ENCODE measurements around the gene USF1.

USF1 gene

GRCh38 chr1:161081519-161081918 is 35.7 kb upstream of the USF1 start:
- Histone ChIP-seq H3K4me1 (ENCODE audit: control insufficient read depth, insufficient read depth, low read depth, low read length) (peaks cover 23% of the 10 kb centered on the region), H2AK5ac (ENCODE audit: low read length, severe bottlenecking) (no peak overlapping the region), H2BK5ac (ENCODE audit: low read depth, low read length, poor library complexity, severe bottlenecking) (no peak overlapping the region), H2BK120ac (ENCODE audit: low read depth, low read length) (no peak overlapping the region), H2BK12ac (ENCODE audit: low read length in 2 of 2) (peak overlapping the region in 1 of 2 experiments; percentile 12), H3K9ac (ENCODE audit: low read length) (no peak overlapping the region), H3K36me3 (ENCODE audit: control insufficient read depth in 1 of 2, insufficient read depth in 2 of 2, low read depth in 1 of 2, low read length in 2 of 2) (no peaks in the 10 kb centered on the region), H3K79me1 (replicated peaks; ENCODE audit: low read length, poor library complexity, severe bottlenecking) (no peaks in the 10 kb centered on the region), H2BK15ac (ENCODE audit: low read depth, poor library complexity, severe bottlenecking) (peak overlapping the region; percentile 36), H3K4me3 (ENCODE audit: insufficient read depth in 1 of 2, low read depth in 1 of 2, low read length in 2 of 2) (no peak overlapping the region), H3K9me3 (ENCODE audit: control insufficient read depth, low read length) (no peaks in the 10 kb centered on the region), H3K18ac (ENCODE audit: low read depth in 1 of 2, low read length in 2 of 2) (no peak overlapping the region), H3K14ac (ENCODE audit: low read length in 2 of 2) (no peak overlapping the region), H2AFZ (ENCODE audit: low read depth, low read length) (no peak overlapping the region), H3K27me3 (ENCODE audit: control insufficient read depth in 1 of 2, insufficient read depth in 1 of 2, low read length in 2 of 2) (no peaks in the 10 kb centered on the region), H4K8ac (ENCODE audit: low read length) (no peak overlapping the region), H3K27ac (ENCODE audit: low read length, poor library complexity, severe bottlenecking) (no peak overlapping the region), H4K91ac (ENCODE audit: low read length) (no peak overlapping the region), H3K4me2 (ENCODE audit: low read length, poor library complexity, severe bottlenecking) (no peak overlapping the region), H3K23ac (ENCODE audit: low read length in 2 of 2) (no peak overlapping the region), H3K4ac (ENCODE audit: low read depth in 1 of 2, low read length in 2 of 2) (no peak overlapping the region)
- WGBS = 76% methylated on average over 5 of the region's 5 CpGs
- no peak for DNase-seq

DNA sequence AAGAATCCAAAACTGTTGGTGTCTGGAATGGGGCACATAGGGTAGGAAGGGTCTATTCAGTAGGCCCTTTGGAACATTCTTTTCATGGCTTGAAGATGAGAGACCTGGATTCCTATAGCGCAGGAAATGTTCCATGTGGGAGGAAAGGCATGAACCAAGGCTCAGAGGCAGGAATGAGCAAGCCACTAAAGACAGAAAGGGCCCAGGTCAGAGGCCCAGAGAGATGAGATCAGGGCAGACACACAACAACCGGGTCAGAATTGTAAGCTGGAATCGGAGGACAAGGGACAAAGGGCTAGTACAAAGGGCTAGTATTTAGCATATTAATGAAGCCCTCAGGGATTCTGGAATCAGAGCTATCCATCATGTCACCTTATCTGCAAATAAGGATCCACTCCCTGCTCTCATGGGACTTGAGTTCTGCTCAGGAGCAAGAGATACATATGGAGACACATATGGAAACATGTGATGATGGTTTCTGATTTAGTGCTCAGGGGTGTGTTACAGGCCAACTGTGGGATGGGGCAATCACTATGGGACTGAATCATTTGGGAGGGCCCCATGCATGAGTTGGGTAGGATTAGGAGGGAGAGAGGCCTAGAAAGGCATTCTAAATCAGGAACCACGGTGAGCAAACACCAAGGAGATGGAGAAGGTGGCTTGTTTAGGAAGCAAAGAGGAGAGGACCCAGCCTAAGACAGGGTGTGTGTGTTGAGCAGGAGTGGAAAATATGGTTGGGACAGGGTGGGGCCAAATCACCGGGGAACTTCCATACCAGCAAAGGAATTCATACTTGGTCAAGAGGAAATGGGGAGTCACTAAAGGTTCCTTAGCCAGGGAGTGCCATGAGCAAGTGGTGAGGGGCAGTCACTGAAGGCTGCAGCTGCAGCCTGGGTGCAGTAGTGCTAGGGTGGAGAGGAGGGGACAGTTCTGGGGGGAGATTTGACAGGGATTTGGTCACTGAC is 34.9 kb upstream of the USF1 start:
- H2BK15ac ChIP-seq (ENCODE audit: low read depth, poor library complexity, severe bottlenecking) = peak overlapping the region; percentile 36
- no peak overlapping the region for H3K18ac ChIP-seq (ENCODE audit: low read depth in 1 of 2, low read length in 2 of 2)
- H3K4me3 ChIP-seq (ENCODE audit: insufficient read depth in 1 of 2, low read depth in 1 of 2, low read length in 2 of 2) = no peak overlapping the region
- H3K4ac ChIP-seq (ENCODE audit: low read depth in 1 of 2, low read length in 2 of 2) = no peak overlapping the region
- no peak overlapping the region for H3K9ac ChIP-seq (ENCODE audit: low read length)
- H2BK120ac ChIP-seq (ENCODE audit: low read depth, low read length) = no peak overlapping the region
- peak overlapping the region; percentile 67 for H4K91ac ChIP-seq (ENCODE audit: low read length)
- H3K36me3 ChIP-seq (ENCODE audit: control insufficient read depth in 1 of 2, insufficient read depth in 2 of 2, low read depth in 1 of 2, low read length in 2 of 2) = no peaks in the 10 kb centered on the region
- no peak overlapping the region for H3K4me2 ChIP-seq (ENCODE audit: low read length, poor library complexity, severe bottlenecking)
- no peak overlapping the region for H2AFZ ChIP-seq (ENCODE audit: low read depth, low read length)
- peak overlapping the region in 1 of 2 experiments; percentile 10 for H3K14ac ChIP-seq (ENCODE audit: low read length in 2 of 2)
- H3K9me3 ChIP-seq (ENCODE audit: control insufficient read depth, low read length) = no peaks in the 10 kb centered on the region
- no peak overlapping the region for H2AK5ac ChIP-seq (ENCODE audit: low read length, severe bottlenecking)
- no peak overlapping the region for H2BK5ac ChIP-seq (ENCODE audit: low read depth, low read length, poor library complexity, severe bottlenecking)
- peaks cover 23% of the 10 kb centered on the region for H3K4me1 ChIP-seq (ENCODE audit: control insufficient read depth, insufficient read depth, low read depth, low read length)
- no peaks in the 10 kb centered on the region for H3K27me3 ChIP-seq (ENCODE audit: control insufficient read depth in 1 of 2, insufficient read depth in 1 of 2, low read length in 2 of 2)
- no peaks in the 10 kb centered on the region for H3K79me1 ChIP-seq (replicated peaks; ENCODE audit: low read length, poor library complexity, severe bottlenecking)
- no peak overlapping the region for H3K23ac ChIP-seq (ENCODE audit: low read length in 2 of 2)
- no peak overlapping the region for H3K27ac ChIP-seq (ENCODE audit: low read length, poor library complexity, severe bottlenecking)
- 67% methylated on average over 4 of the region's 5 CpGs for WGBS
- no peak for DNase-seq
- H2BK12ac ChIP-seq (ENCODE audit: low read length in 2 of 2) = no peak overlapping the region
- H4K8ac ChIP-seq (ENCODE audit: low read length) = no peak overlapping the region

DNA sequence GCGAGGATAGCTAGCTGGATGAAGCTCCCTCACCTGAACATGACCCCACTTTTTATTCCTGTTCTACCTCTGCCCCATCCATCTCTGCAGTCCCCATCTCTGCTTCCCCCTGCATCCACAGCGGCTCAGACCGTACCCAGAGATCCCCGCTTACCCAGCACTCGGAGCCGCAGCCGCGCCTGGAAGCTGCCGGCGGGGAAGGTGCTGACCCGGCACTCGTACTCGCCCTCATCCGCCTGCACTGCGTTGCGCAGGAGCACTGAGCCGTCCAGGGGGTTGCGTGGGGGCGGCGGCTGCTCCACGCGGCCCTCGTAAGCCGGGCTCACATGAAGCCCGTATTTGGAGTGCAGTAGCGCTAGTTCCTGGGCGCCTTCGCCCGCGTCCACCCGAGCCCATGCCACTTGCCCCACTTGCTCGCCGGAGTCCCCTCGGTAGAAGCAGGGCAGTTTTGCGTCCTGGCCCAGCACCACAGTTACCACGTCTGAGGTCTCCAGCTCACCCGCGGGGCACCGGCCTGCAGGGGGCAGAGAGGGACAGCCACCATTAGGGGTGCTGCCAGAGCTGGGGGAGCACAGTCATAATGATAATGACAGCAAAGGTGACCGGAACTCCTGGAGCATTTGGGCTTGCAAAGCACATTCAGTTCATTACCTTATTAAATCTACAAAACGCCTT is 33.8 kb upstream of the USF1 start:
- 91% methylated on average over 41 of the region's 41 CpGs for WGBS
- Histone ChIP-seq H2AFZ (ENCODE audit: low read depth, low read length) (no peak overlapping the region), H3K27ac (ENCODE audit: low read length, poor library complexity, severe bottlenecking) (no peak overlapping the region), H3K36me3 (ENCODE audit: control insufficient read depth in 1 of 2, insufficient read depth in 2 of 2, low read depth in 1 of 2, low read length in 2 of 2) (no peaks in the 10 kb centered on the region), H3K23ac (ENCODE audit: low read length in 2 of 2) (no peak overlapping the region), H3K4me2 (ENCODE audit: low read length, poor library complexity, severe bottlenecking) (no peak overlapping the region), H2BK12ac (ENCODE audit: low read length in 2 of 2) (no peak overlapping the region), H3K4me1 (ENCODE audit: control insufficient read depth, insufficient read depth, low read depth, low read length) (peaks cover 13% of the 10 kb centered on the region), H3K9me3 (ENCODE audit: control insufficient read depth, low read length) (no peaks in the 10 kb centered on the region), H3K9ac (ENCODE audit: low read length) (no peak overlapping the region), H2BK15ac (ENCODE audit: low read depth, poor library complexity, severe bottlenecking) (peak overlapping the region; percentile 85), H3K79me1 (replicated peaks; ENCODE audit: low read length, poor library complexity, severe bottlenecking) (no peaks in the 10 kb centered on the region), H3K18ac (ENCODE audit: low read depth in 1 of 2, low read length in 2 of 2) (no peak overlapping the region), H3K4ac (ENCODE audit: low read depth in 1 of 2, low read length in 2 of 2) (no peak overlapping the region), H2BK120ac (ENCODE audit: low read depth, low read length) (no peak overlapping the region), H2BK5ac (ENCODE audit: low read depth, low read length, poor library complexity, severe bottlenecking) (no peak overlapping the region), H3K14ac (ENCODE audit: low read length in 2 of 2) (no peak overlapping the region), H4K8ac (ENCODE audit: low read length) (peak overlapping the region; percentile 55), H4K91ac (ENCODE audit: low read length) (no peak overlapping the region), H2AK5ac (ENCODE audit: low read length, severe bottlenecking) (no peak overlapping the region), H3K4me3 (ENCODE audit: insufficient read depth in 1 of 2, low read depth in 1 of 2, low read length in 2 of 2) (no peak overlapping the region), H3K27me3 (ENCODE audit: control insufficient read depth in 1 of 2, insufficient read depth in 1 of 2, low read length in 2 of 2) (no peaks in the 10 kb centered on the region)
- DNase-seq = no peak

DNA sequence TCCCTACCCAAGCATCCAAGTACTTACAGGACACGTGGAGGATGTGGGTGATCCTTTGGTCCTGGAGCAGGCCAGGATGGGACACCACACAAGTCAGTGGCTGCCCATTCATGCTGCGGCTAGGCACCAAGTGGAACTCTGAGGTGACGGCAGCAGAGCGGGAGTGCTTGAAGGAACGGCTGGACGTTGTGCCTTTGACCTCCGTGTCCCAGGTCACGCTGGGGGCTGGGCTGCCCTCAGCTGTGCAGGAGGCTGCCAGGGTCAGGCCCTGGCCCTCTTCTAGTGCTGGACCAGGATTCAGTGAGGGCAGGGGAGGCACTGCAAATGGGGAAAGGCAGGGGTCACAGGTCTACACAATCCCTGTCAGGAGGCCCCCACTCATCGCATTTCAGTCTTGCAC is 31.6 kb upstream of the USF1 start:
- Histone ChIP-seq H3K9me3 (ENCODE audit: control insufficient read depth, low read length) (no peaks in the 10 kb centered on the region), H3K14ac (ENCODE audit: low read length in 2 of 2) (no peak overlapping the region), H3K18ac (ENCODE audit: low read depth in 1 of 2, low read length in 2 of 2) (no peak overlapping the region), H3K9ac (ENCODE audit: low read length) (no peak overlapping the region), H4K8ac (ENCODE audit: low read length) (peak overlapping the region; percentile 32), H3K4ac (ENCODE audit: low read depth in 1 of 2, low read length in 2 of 2) (peak overlapping the region in 1 of 2 experiments; percentile 84), H3K79me1 (replicated peaks; ENCODE audit: low read length, poor library complexity, severe bottlenecking) (no peaks in the 10 kb centered on the region), H4K91ac (ENCODE audit: low read length) (peak overlapping the region; percentile 43), H3K23ac (ENCODE audit: low read length in 2 of 2) (no peak overlapping the region), H3K27ac (ENCODE audit: low read length, poor library complexity, severe bottlenecking) (no peak overlapping the region), H2BK12ac (ENCODE audit: low read length in 2 of 2) (no peak overlapping the region), H3K27me3 (ENCODE audit: control insufficient read depth in 1 of 2, insufficient read depth in 1 of 2, low read length in 2 of 2) (no peaks in the 10 kb centered on the region), H3K4me1 (ENCODE audit: control insufficient read depth, insufficient read depth, low read depth, low read length) (peaks cover 2% of the 10 kb centered on the region), H3K4me2 (ENCODE audit: low read length, poor library complexity, severe bottlenecking) (no peak overlapping the region), H3K4me3 (ENCODE audit: insufficient read depth in 1 of 2, low read depth in 1 of 2, low read length in 2 of 2) (no peak overlapping the region), H2BK120ac (ENCODE audit: low read depth, low read length) (no peak overlapping the region), H2AK5ac (ENCODE audit: low read length, severe bottlenecking) (no peak overlapping the region), H2BK15ac (ENCODE audit: low read depth, poor library complexity, severe bottlenecking) (no peak overlapping the region), H3K36me3 (ENCODE audit: control insufficient read depth in 1 of 2, insufficient read depth in 2 of 2, low read depth in 1 of 2, low read length in 2 of 2) (no peaks in the 10 kb centered on the region), H2BK5ac (ENCODE audit: low read depth, low read length, poor library complexity, severe bottlenecking) (no peak overlapping the region), H2AFZ (ENCODE audit: low read depth, low read length) (no peak overlapping the region)
- no peak for DNase-seq
- 81% methylated on average over 8 of the region's 9 CpGs for WGBS
